ENCODE measurements around the gene SLC22A25. TPM values are rescaled to one million over a fixed set of nuclear protein-coding genes. Genes with fewer than 3 reads are reported as not detected.

SLC22A25 gene
- total RNA-seq, 1 donor from 2014 or later = not detected

GRCh38 chr11:63274776-63275175 lies 31.4 kb upstream of the SLC22A25 start:
- no peaks in the 10 kb centered on the region for H3K4me1 Mint-ChIP-seq
- peaks cover 39% of the 10 kb centered on the region for H3K27me3 Mint-ChIP-seq (ENCODE audit: low read depth)
- no peak overlapping the region for H3K27ac Mint-ChIP-seq
- H3K4me3 Mint-ChIP-seq = no peak overlapping the region
- DNase-seq (ENCODE audit: low spot score in 2 of 2, unreplicated experiment in 2 of 2) = no peak
- no peaks in the 10 kb centered on the region for H3K36me3 Mint-ChIP-seq
- H3K9me3 Mint-ChIP-seq = peaks cover 11% of the 10 kb centered on the region
- no peak for TF ChIP-seq CTCF (IDR thresholded peaks at IDR 0.05; ENCODE audit: unreplicated experiment)

- peaks cover 35% of the 10 kb centered on the region for H3K27me3 Mint-ChIP-seq (ENCODE audit: low read depth)
- no peak overlapping the region for H3K27ac Mint-ChIP-seq
- no peak for DNase-seq (ENCODE audit: low spot score in 2 of 2, unreplicated experiment in 2 of 2)
- no peaks in the 10 kb centered on the region for H3K36me3 Mint-ChIP-seq
- no peaks in the 10 kb centered on the region for H3K4me1 Mint-ChIP-seq
- H3K4me3 Mint-ChIP-seq = no peak overlapping the region
- TF ChIP-seq CTCF (IDR thresholded peaks at IDR 0.05; ENCODE audit: unreplicated experiment) = no peak
- peaks cover 11% of the 10 kb centered on the region for H3K9me3 Mint-ChIP-seq
These were observed 30.3 kb upstream of the SLC22A25 start for GRCh38 chr11:63273685-63274084.

- no peaks in the 10 kb centered on the region for H3K36me3 Mint-ChIP-seq
- H3K27ac Mint-ChIP-seq = no peak overlapping the region
- no peak overlapping the region for H3K4me3 Mint-ChIP-seq
- H3K4me1 Mint-ChIP-seq = peaks cover 9% of the 10 kb centered on the region
- no peaks in the 10 kb centered on the region for H3K9me3 Mint-ChIP-seq
- DNase-seq (ENCODE audit: low spot score in 2 of 2, unreplicated experiment in 2 of 2) = no peak
- peaks cover 35% of the 10 kb centered on the region for H3K27me3 Mint-ChIP-seq (ENCODE audit: low read depth)
- TF ChIP-seq CTCF (IDR thresholded peaks at IDR 0.05; ENCODE audit: unreplicated experiment) = no peak
These were observed 19.1 kb upstream of the SLC22A25 start for GRCh38 chr11:63262547-63262946.

- Mint-ChIP-seq H3K4me3 (no peak overlapping the region), H3K27ac (no peak overlapping the region), H3K9me3 (peaks cover 9% of the 10 kb centered on the region), H3K36me3 (no peaks in the 10 kb centered on the region), H3K4me1 (no peaks in the 10 kb centered on the region), H3K27me3 (ENCODE audit: low read depth) (peaks cover 38% of the 10 kb centered on the region)
- TF ChIP-seq CTCF (IDR thresholded peaks at IDR 0.05; ENCODE audit: unreplicated experiment) = no peak
- DNase-seq (ENCODE audit: low spot score in 2 of 2, unreplicated experiment in 2 of 2) = no peak
These were observed 7.9 kb upstream of the SLC22A25 start for GRCh38 chr11:63251312-63251711.

GRCh38 chr11:63250162-63251050 lies 7.0 kb upstream of the SLC22A25 start:
- Mint-ChIP-seq H3K27me3 (ENCODE audit: low read depth) (peaks cover 41% of the 10 kb centered on the region), H3K9me3 (peaks cover 5% of the 10 kb centered on the region), H3K36me3 (no peaks in the 10 kb centered on the region), H3K4me3 (no peak overlapping the region), H3K4me1 (no peaks in the 10 kb centered on the region), H3K27ac (no peak overlapping the region)
- TF ChIP-seq CTCF (IDR thresholded peaks at IDR 0.05; ENCODE audit: unreplicated experiment) = no peak
- no peak for DNase-seq (ENCODE audit: low spot score in 2 of 2, unreplicated experiment in 2 of 2)

All from mesothelial cell of epicardium (in vitro differentiated cells).